Sciatic nerve (tissue), 2 donors: ENCODE measurements around the gene NUBPL. TPM values are rescaled to one million over a fixed set of nuclear protein-coding genes. Genes with fewer than 3 reads are reported as not detected.
"Not testable (repeated sequence)": the region's sequence is repeated elsewhere in the genome, so short reads cannot be mapped to it uniquely, and the experiment has no call there.

Experiments
- ATAC-seq: fragments of 200-7000 bp; cut with Tn5 transposase; one replicate; pipeline ENCODE4 v1.9.1; 2020; ENCODE audit warnings: mild to moderate bottlenecking, moderate library complexity
- DNase-seq: peaks from one replicate; pipeline ENCODE4 v3.0.0-alpha.2; 2020; ENCODE audit warnings: low spot score
- intact Hi-C: fragments of 100-400 bp; cut with DNase I; formaldehyde crosslinking; loops from one replicate; pipeline ENCODE4 v1.14.2; 2022
- total RNA-seq: library from RNA; stranded (reverse); fragmentation: NEBNext Ultra II Directional; extraction: Animal tissue kit (Norgen Biotek cat#: 25700); gene quantifications from one replicate; pipeline ENCODE4 v1.2.1, GENCODE V29; 2021
- donor health status: DM: no; HTN: no; CAD: no.
- donor health status: DM: no; HTN: no; CAD: no.

The NUBPL gene
- total RNA-seq, 1 donor from 2014 or later = 18.7 TPM

DNA sequence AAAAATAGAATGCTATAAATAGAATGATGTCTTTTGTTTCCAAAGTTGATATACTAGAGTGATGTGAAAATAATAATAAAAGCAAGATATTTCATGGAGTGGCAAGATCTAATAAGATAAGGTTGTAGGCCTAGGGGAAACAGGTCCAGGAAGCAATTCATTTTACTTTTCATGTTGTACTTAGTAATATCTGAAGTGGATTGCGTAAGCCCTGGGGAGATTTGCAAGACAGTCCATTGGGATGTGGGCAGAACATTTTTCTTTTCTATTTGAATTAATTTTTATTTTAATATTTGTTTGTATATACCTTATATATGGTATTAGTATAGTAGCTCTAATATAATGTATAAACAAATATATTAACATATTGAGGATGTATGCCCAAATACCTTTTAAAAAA lies 7.5 kb downstream of the NUBPL start:
- intact Hi-C loops = no loop called here
- no peak for DNase-seq
- peak; percentile 46 for ATAC-seq

DNA sequence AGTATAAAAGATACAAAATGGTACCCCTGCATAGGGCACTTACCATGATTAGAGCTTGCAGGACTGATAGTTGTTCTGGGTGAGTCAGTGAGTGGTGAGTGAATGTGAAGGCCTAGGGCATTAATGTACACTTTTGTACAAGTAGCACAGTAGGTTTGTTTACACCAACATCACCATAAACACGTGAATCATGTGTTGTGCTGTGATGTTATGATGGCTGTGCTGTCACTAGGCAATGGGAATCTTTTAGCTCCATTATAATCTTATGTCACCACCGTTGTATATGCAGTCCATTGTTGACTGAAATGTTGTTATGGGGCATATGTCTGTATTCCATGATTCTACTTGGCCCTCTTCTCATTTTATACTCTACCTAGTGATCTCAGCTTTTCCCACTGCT lies 11.8 kb downstream of the NUBPL start:
- DNase-seq (no peak), ATAC-seq (no peak)
- intact Hi-C loops = no loop called here

DNA sequence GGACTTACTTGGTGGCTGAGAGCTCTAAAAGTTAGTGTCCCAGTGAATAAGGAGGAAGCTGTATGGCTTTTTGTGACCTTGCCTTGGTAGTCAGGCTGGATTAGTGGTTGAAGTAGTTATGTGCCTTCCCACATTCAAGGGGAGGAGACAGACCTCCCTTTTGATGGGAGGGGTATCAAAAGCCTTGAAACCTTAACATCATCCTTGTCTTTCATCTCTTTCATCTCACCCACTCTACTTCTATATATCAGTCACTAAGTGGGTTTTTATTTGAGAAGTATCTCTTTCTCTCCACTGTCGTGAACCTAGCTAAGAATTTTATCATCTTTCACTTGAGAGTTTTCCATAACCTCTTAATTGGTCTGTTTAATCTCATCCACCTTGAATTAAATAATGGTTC lies 15.7 kb downstream of the NUBPL start:
- ATAC-seq = no peak
- intact Hi-C loops = no loop called here
- no peak for DNase-seq

DNA sequence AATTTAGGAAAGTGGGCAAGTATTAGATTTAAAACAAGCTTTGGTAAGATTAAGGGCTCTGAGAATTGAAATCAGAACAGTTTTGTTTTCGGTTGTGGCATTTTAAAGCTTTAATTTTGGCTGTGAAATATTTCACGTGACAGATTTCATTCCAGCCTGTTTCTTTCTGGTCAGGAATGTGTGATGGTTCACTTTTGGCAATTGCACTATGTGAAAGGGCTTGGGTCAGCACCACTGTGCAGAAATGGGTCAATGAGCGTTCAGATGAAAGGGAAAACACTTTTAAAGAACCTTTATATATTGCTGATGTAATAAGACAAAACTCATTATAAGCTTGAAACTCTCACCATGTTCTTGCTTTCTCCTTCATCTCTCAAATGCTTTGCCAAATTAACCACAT lies 17.1 kb downstream of the NUBPL start:
- DNase-seq (no peak), ATAC-seq (peak; percentile 76)
- intact Hi-C loops = no loop called here

DNA sequence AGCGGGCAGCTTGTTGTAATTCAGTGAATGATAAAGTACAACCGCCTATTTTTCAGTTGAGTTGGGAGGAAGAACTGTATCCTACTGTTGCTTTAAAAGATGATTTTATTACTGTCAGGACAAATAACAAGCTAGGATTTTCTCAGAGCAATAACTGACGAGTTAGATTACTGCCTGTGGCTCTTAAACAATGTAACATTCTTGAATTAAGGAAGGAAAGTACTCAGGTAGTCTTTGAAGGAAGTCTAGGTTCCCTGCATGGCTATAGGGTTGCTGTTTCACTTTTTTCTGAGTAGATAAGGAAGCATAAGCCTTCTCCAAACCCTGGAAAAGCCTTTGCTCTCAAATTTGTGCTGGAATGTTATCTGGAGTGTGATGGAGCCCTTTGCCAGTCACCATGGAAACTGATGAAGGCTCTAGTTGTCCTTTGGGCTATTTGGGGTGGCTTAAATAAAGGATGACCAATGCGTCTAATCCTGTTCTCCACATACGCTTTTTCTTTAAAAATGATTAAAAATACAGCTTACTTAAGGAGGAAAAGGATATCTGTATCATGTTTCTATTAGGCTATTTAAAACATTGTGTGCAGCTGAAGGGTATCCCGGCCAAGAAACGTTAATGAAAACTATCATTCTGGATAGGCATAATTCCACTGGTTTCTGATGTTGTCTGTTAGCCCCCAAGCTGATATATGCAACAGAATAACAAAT lies 17.7 kb downstream of the NUBPL start:
- ATAC-seq (peak; percentile 37), DNase-seq (no peak)
- intact Hi-C loops = no loop called here

DNA sequence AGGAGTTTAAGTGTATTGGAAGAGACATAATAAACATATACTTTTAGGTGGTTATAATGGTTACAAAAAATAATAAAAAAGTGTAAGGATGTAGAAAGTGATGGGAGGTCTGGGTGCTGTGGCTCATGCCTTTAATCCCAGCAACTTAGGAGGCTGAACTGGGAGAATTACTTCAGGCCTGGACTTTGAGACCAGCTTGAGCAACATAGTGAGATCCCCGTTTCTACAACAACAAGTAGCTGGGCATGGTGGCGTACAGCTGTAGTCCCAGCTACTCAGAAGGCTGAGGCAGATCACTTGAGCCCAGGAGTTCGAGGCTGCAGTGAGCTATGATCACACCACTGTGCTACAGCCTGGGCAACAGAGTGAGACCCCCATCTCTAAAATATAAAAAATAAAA lies 19.0 kb downstream of the NUBPL start:
- DNase-seq (no peak), ATAC-seq (no peak)
- intact Hi-C loops = no loop called here

DNA sequence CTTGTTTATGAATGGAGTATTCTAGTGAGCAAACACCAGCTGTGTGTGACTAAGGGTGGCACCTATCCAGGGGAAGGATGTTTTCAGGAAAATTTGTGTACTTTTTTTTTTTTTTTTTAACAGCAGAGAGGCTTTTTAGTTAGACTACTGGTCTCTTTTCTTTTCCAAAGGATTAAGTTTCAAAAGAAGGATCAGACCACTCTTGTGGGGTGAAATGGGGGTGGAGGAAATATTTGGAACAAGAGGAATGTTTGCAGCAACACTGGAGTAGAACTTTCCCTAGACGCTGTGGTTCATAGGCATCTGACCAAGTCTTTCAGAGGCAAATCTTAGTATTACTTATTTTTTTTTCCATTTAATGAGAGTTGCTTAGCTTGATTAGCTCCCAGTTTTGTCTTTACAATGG lies 21.1 kb downstream of the NUBPL start:
- intact Hi-C loops = no loop called here
- peak; percentile 88 for ATAC-seq
- no peak for DNase-seq

DNA sequence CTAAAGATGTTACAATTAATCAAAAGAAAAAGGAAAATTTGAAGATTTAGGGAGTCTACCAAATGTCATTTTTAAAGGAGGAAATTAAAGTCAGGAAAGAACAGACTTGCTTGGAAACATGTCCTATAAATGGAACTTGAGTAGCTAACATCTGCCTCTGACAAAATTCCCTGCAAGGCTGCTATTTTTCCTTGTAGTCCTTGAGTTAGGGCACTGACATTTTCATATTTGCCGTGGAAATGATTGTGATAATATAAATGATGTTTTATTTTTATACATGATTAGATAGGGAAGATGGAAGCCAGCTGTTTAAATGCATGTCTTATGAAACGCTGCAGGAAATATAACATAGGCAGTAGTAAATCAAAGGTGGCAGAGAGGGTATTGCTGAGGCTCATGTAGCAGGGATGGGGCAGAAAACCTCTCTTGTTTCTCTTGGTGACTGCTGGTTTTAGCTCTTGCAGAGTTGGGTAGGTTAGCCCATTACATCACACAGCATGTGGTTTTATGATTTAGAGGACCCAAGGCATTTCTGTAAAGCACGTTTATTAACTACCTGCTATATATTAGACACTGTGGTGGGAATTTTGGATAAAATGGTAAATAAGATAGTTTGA lies 21.7 kb downstream of the NUBPL start:
- intact Hi-C loops = no loop called here
- ATAC-seq (no peak), DNase-seq (no peak)

DNA sequence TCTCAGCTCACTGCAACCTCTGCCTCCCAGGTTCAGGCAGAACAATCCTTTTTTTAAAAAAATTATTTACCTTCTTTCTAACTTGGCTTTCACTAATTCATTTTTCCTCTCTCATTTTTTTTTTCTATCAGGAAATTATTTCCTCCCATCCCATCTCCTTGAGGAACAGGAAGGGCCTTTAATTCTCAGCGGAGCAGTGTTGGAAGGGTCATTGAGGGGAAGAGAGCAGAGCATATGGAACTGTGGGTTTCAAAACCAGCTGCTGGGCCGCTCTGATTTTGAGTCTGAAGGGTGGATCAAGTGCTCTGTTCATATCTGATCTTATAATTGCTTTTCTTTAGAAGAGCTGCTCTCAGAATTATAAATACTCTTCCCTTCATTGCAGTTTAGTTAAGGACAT lies 29.0 kb downstream of the NUBPL start:
- DNase-seq (no peak), ATAC-seq (no peak)
- intact Hi-C loops = loop anchor here (5.0 kb wide), 1 partner anchor 397 kb away; no protein-coding TSS in a partner anchor

DNA sequence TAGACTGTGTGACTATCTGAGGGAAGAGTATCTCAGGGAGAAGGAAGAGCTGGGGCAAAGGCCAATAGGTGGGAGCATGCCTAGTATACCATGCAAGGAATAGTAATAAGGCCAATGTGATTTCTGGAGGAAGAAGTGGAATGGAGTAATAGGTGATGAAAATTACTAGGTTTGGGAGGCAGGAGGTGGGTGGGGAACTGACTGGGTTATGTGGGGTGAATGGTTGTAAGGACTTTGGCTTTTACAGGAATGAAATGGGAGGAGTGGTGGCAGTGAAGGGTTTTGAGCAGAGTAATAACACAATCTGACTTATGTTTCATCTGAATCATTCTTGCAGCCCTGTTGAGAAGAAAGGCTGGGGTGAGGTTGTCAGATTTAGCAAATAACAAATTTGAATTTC lies 30.9 kb downstream of the NUBPL start:
- ATAC-seq = no peak
- intact Hi-C loops = loop anchor here (5.0 kb wide), 1 partner anchor 395 kb away; no protein-coding TSS in a partner anchor
- no peak for DNase-seq

DNA sequence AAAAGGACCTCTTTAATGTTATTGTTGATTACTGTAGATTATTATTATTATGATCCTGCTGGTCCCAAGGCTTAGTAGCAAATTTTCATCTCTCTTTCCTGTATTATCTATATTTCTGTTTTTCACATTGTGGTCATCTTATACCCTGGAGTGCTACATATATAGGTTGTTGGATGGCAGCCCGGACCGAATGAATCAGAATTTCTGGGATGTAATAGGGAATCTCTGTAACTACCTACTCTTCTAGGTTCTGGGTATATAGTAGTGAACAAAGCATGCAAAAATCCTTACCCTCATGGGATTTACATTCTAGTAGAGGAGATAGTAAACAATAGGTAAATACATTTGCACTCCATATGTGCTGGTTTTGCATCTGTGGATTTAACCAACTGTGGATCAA lies 31.4 kb downstream of the NUBPL start:
- DNase-seq (no peak), ATAC-seq (no peak)
- intact Hi-C loops = loop anchor here (5.0 kb wide), 1 partner anchor 395 kb away; no protein-coding TSS in a partner anchor

DNA sequence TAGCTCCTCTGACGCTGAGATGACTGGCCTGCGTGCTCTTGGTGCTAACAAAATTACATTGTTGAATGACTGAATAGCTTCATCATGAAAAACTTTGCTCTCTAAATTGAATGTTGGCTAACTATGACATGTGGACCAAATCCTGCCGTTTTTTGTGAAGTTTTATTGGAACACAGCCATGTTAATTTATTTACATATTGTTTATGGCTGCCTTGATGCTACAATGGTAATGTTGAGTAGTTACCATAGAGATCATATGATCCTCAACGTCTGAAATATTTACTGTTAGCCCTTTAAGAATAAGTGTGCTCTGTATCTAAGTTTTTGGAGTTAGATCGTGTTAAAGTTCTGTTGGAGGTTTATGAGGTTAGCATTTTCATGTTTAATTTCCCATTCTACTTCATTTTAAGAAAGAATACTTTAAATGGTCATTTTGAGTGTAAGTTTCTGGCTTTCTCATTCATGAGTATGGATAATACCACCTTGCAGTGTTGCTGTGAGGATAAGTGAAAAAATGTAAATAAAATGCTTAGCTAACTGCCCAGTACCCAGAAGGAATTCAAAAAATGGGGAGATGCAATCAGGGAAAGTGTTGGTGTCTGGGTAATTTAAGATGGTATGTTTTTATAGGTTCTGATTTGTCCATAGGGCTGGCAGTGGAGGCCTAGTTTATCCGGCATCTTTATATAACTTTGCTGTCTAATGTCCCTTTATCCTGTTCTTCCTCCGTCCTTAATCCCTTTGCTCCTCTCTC lies 35.3 kb downstream of the NUBPL start:
- intact Hi-C loops = no loop called here
- no peak for DNase-seq
- ATAC-seq = no peak

DNA sequence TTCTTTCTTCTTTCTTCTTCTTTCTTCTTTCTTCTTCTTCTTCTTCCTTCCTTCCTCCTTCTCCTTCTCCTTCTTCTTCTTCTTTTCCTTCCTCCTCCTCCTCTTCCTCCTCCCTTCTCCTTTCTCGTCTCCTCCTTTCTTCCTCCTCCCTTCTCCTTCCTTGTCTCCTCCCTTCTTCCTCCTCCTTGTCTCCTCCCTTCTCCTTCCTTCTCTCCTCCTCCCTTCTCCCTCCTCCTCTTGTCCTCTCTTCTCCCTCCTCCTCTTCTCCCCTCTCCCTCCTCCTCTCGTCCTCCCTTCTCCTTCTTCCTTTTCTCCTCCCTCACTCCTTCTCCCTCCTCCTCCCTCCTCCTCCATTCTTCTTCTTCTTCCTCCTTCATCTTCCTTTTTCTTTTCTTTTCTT lies 44.5 kb downstream of the NUBPL start:
- DNase-seq (no peak), ATAC-seq (no peak)
- intact Hi-C loops = no loop called here

DNA sequence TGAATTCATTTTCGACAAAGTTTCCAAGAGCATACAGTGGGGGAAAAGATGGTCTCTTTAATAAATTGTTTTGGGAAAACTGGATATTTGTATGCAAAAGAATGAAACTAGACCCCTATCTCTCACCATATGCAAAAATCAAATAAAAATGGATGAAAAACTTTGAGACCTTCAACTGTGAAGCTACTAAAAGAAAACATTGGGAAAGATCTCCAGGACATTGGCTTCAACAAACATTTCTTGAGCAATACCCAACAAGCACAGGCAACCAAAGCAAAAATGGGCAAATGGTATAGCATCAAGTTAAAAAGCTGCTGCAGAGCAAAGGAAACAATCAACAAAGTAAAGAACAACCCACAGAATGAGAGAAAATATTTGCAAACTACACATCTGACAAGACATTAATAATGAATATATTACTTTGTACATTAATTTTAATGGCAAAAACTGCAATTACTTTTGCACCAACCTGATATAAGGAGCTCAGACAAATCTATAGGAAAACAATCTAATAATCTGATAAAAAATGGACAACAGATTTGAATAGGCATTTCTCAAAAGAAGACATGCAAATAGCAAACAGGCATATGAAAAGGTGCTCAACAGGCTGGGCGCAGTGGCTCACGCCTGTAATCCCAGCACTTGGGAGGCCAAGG lies 50.7 kb downstream of the NUBPL start:
- intact Hi-C loops = no loop called here
- DNase-seq (no peak), ATAC-seq (no peak)

DNA sequence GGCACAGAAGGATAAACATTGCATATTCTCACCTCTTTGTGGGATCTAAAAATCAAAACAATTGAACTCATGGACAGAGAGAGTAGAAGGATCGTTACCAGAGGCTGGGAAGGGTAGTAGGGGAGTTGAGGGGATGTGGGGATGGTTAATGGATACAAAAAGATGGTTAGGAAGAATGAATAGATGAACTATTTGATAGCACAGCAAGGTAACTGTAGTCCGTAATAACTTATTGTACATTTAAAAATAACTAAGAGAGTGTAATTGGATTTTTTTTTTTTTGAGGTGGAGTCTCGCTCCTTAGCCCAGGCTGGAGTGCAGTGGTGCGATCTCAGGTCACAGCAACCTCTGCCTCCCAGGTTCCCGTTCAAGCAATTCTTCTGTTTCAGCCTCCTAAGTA lies 52.0 kb downstream of the NUBPL start:
- DNase-seq (no peak), ATAC-seq (no peak)
- intact Hi-C loops = no loop called here

DNA sequence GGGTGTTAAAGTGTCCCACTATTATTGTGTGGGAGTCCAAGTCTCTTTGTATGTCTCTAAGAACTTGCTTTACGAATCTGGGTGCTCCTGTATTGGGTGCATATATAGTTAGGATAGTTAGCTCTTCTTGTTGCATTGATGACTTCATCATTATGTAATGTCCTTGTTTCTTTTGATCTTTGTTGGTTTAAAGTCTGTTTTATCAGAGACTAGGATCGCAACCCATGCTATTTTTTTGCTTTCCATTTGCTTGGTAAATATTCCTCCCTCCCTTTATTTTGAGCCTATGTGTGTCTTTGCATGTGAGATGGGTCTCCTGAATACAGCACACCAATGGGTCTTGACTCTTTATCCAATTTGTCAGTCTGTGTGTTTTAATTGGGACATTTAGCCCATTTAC lies 57.7 kb downstream of the NUBPL start:
- intact Hi-C loops, DNase-seq, ATAC-seq: not testable (repeated sequence)

DNA sequence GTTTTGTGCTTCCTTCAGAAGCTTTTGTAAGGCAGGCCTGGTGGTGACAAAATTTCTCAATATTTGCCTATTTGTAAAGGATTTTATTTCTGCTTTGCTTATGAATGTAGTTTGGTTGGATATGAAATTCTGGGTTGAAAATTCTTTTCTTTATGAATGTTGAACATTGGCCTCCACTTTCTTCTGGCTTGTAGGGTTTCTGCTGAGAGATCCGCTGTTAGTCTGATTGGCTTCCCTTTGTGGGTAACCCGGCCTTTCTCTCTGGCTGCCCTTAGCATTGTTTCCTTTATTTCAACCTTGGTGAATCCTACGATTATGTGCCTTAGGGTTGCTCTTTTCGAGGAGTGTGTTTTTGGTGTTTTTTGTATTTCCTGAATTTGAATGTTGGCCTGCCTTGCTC lies 58.2 kb downstream of the NUBPL start:
- DNase-seq (no peak), ATAC-seq (no peak)
- intact Hi-C loops = no loop called here

DNA sequence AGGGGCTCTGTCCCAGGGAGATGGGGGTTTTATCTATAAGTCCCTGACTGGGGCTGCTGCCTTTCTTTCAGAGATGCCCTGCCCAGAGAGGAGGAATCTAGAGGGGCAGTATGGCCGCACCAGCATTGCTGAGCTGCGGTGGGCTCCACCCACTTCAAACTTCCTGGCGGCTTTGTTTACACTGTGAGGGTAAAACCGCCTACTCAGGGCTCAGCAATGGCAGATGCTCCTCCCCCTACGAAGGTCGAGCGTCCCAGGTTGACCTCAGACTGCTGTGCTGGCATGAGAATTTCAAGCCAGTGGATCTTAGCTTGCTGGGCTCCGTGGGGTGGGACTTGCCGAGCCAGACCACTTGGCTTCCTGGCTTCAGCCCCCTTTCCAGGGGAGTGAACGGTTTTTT lies 59.7 kb downstream of the NUBPL start:
- DNase-seq, intact Hi-C loops, ATAC-seq: not testable (repeated sequence)

DNA sequence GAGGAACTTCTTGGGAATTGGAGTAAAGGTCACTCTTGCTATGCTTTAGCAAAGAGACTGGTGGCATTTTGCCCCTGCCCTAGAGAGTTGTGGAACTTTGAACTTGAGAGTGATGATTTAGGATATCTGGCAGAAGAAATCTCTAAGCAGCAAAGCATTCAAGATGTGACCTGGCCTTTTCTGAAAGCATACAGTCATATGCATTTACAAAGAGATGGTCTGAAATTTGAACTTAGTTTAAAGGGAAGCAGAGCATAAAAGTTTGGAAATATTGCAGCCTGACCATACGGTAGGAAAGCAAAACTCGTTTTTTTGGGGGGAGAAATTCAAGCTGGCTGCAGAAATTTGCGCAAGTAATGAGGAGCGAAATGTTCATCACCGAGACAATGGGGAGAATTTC lies 60.9 kb downstream of the NUBPL start:
- intact Hi-C loops = no loop called here
- ATAC-seq (no peak), DNase-seq (no peak)

DNA sequence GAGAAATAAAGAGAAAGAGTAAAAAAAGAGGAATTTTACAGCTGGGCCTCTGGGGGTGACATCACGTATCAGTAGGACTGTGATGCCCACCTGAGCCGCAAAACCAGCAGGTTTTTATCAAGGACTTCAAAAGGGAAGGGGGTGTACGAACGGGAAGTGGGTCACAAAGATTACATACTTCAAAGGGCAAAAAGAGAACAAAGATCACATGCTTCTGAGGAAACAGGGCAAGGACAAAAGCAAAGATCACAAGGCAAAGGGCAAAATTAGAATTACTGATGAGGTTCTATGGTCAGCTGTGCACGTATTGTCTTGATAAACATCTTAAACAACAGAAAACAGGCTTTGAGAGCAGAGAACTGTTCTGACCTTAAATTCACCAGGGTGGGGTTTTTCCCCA lies 91.7 kb downstream of the NUBPL start:
- DNase-seq, intact Hi-C loops, ATAC-seq: not testable (repeated sequence)
